Ecto neural progenitor cell (in vitro differentiated cells): ENCODE data around the gene VSTM4.

Experiments
- DNase-seq: peaks from one replicate; pipeline ENCODE4 v3.0.0-alpha.2; 2018; ENCODE audit warnings: low spot score

Gene VSTM4

GRCh38 chr10:49116509-49117375, 1.4 kb upstream of the VSTM4 start:
- DNase-seq = peak; percentile 41

GRCh38 chr10:49115796-49116508, 630 bp upstream of the VSTM4 start:
- DNase-seq = peak; percentile 41

- DNase-seq = no peak
Observed at GRCh38 chr10:49114718-49115014, 656 bp downstream of the VSTM4 start.

GRCh38 chr10:49113741-49114141, 1.6 kb downstream of the VSTM4 start:
- DNase-seq = peak; percentile 32

- peak; percentile 7 for DNase-seq
Observed at GRCh38 chr10:49112851-49113250, 2.5 kb downstream of the VSTM4 start.

GRCh38 chr10:49112098-49112497, 3.2 kb downstream of the VSTM4 start:
- peak; percentile 15 for DNase-seq

GRCh38 chr10:49111320-49111698, 4.0 kb downstream of the VSTM4 start:
- DNase-seq = peak; percentile 26

- no peak for DNase-seq
Observed at GRCh38 chr10:49110684-49111319, 4.5 kb downstream of the VSTM4 start.

GRCh38 chr10:49109669-49110340, 5.5 kb downstream of the VSTM4 start:
- DNase-seq = no peak

GRCh38 chr10:49108656-49109055, 6.7 kb downstream of the VSTM4 start:
- DNase-seq = no peak

- DNase-seq = peak; percentile 34
Observed at GRCh38 chr10:49107887-49108267, 7.4 kb downstream of the VSTM4 start.

GRCh38 chr10:49107111-49107886, 8.0 kb downstream of the VSTM4 start:
- DNase-seq = peak; percentile 26

- DNase-seq = peak; percentile 26
Observed at GRCh38 chr10:49106451-49106850, 8.9 kb downstream of the VSTM4 start.

GRCh38 chr10:49105076-49105475, 10.2 kb downstream of the VSTM4 start:
- no peak for DNase-seq

GRCh38 chr10:49104323-49104722, 11.0 kb downstream of the VSTM4 start:
- DNase-seq = peak; percentile 24

GRCh38 chr10:49103761-49104160, 11.6 kb downstream of the VSTM4 start:
- DNase-seq = no peak

GRCh38 chr10:49099046-49099445, 16.3 kb downstream of the VSTM4 start:
- DNase-seq = peak; percentile 26

GRCh38 chr10:49096890-49097445, 18.4 kb downstream of the VSTM4 start:
- DNase-seq = peak; percentile 15

- peak; percentile 25 for DNase-seq
Observed at GRCh38 chr10:49094646-49095045, 20.7 kb downstream of the VSTM4 start.

GRCh38 chr10:49093922-49094321, 21.4 kb downstream of the VSTM4 start:
- DNase-seq = peak; percentile 11

- peak; percentile 18 for DNase-seq
Observed at GRCh38 chr10:49092477-49092876, 22.8 kb downstream of the VSTM4 start.
